Pancreas (tissue), 10 donors: ENCODE measurements around the gene TNIK. TPM values are rescaled to one million over a fixed set of nuclear protein-coding genes. Genes with fewer than 3 reads are reported as not detected.

ENCODE experiments used
- ATAC-seq, 4 donors: fragments of 200-7000 bp; cut with Tn5 transposase; one replicate each; pipeline versions ENCODE4 v1.8.0 to v1.9.1; 2020; ENCODE audit warnings: mild to moderate bottlenecking in 4 of 4, moderate library complexity in 4 of 4
- DNase-seq, 6 donors: peaks; one replicate each; pipeline ENCODE4 v3.0.0-alpha.2; 2020
- FAIRE-seq: peaks from 2 replicates; lab custom pipeline; 2012; peaks lifted over from hg19 to GRCh38; lab: Jason Lieb, UNC
- H3K27ac ChIP-seq, 4 donors: fragments of 200-600 bp; sonication (generic); 1 replicate in 3 of 4; 2 replicates in 1 of 4; pipeline versions ENCODE4 v1.5.0 to v1.8.0; 2020
- H3K27me3 ChIP-seq, 4 donors: fragments of 200-600 bp; one replicate each; pipeline ENCODE4 v1.8.0; 2021
- H3K36me3 ChIP-seq, 3 donors: fragments of 200-600 bp; sonication (generic) in 1 of 3; one replicate each; pipeline versions ENCODE4 v1.5.0 to v1.8.0; 2020 to 2021
- H3K4me1 ChIP-seq, 3 donors: fragments of 200-600 bp; one replicate each; pipeline ENCODE4 v1.8.0; 2021
- H3K4me3 ChIP-seq, 4 donors: fragments of 200-600 bp; sonication (generic) in 2 of 4; one replicate each; pipeline versions ENCODE4 v1.5.0 to v1.8.0; 2020 to 2021
- H3K9me3 ChIP-seq, 4 donors: fragments of 200-600 bp; one replicate each; pipeline ENCODE4 v1.8.0; 2021
- CTCF ChIP-seq, 4 donors: fragments of 200-600 bp; sonication (generic) in 3 of 4; IDR thresholded peaks; one replicate each; pipeline versions ENCODE4 v1.5.0 to v1.8.0; 2021; ENCODE audit warnings: antibody characterized with exemption in 4 of 4
- WGBS, 2 donors: extraction: QIAGEN DNeasy Blood & Tissue Kit; methylation state at CpG; one replicate each; pipeline ENCODE4 v1.1.7; 2013; 5-methylcytosine and 5-hydroxymethylcytosine counted together
- intact Hi-C, 3 donors: fragments of 100-400 bp; cut with DNase I; formaldehyde crosslinking; loops; one replicate each; pipeline versions ENCODE4 v1.11.1 to v1.14.2; 2022
- polyA plus RNA-seq, 2 donors: library from polyadenylated mRNA; stranded (reverse); fragments of 200-250 nt; gene quantifications; one replicate each; pipeline ENCODE4 v1.2.3, GENCODE V29; 2013
- total RNA-seq, 6 donors: library from RNA; stranded (reverse); fragmentation: NEBNext Ultra II Directional in 4 of 6; extraction: Animal tissue kit (Norgen Biotek cat#: 25700) in 4 of 6; gene quantifications; one replicate each; pipeline versions ENCODE4 v1.2.1 to v1.2.4, GENCODE V29; 2021 to 2023
- donor health status: healthy with polysubstance abuse.
- donor health status: DM: no; HTN: no; CAD: no; lungs with moderate emphysema.
- donor health status: DM: no; HTN: no; CAD: no.
- donor health status: control.
- donor health status: control.
- donor health status: Bipolar disorder and iron deficiency.
- donor health status: DM: yes; HTN: yes; CAD: no.
- donor health status: DM: no; HTN: no; CAD: no.
- donor health status: DM: no; HTN: no; CAD: no.
- donor health status: DM: yes; HTN: yes; CAD: no.

Gene TNIK
- total and polyA plus RNA-seq, 8 donors: 3.5 to 13.6 (median 5.8) TPM

GRCh38 chr3:171267104-171267503 is 193.1 kb downstream of the TNIK start:
- Histone ChIP-seq H3K4me1 (peaks cover 0 to 15% (median 4%) of the 10 kb centered on the region in 3 donors), H3K9me3 (no peaks in the 10 kb centered on the region), H3K36me3 (no peaks in the 10 kb centered on the region), H3K4me3 (no peak overlapping the region), H3K27ac (no peak overlapping the region), H3K27me3 (no peaks in the 10 kb centered on the region)
- intact Hi-C loops: no loop called here
- FAIRE-seq (no peak), DNase-seq (no peak), ATAC-seq (peak in 3 of 4 donors; percentile 41 to 72 (median 61))
- TF ChIP-seq CTCF (IDR thresholded peaks at IDR 0.05): no peak
- 21% methylated on average over 1 of the region's 1 CpG for WGBS, 2 donors

GRCh38 chr3:171266740-171267073 is 193.5 kb downstream of the TNIK start:
- 68 to 79% methylated on average over 1 of the region's 1 CpG for WGBS, 2 donors
- Histone ChIP-seq H3K27ac (no peak overlapping the region), H3K27me3 (no peaks in the 10 kb centered on the region), H3K36me3 (no peaks in the 10 kb centered on the region), H3K4me1 (peaks cover 0 to 15% (median 4%) of the 10 kb centered on the region in 3 donors), H3K4me3 (no peak overlapping the region), H3K9me3 (no peaks in the 10 kb centered on the region)
- ATAC-seq (no peak), DNase-seq (no peak), FAIRE-seq (no peak)
- intact Hi-C loops: no loop called here
- no peak for TF ChIP-seq CTCF (IDR thresholded peaks at IDR 0.05)

- peaks cover 0 to 20% (median 4%) of the 10 kb centered on the region in 3 donors for H3K4me1 ChIP-seq
- H3K36me3 ChIP-seq: no peaks in the 10 kb centered on the region
- ATAC-seq: peak in 3 of 4 donors; percentile 28 to 74 (median 67)
- intact Hi-C loops: no loop called here
- DNase-seq: no peak
- no peaks in the 10 kb centered on the region for H3K27me3 ChIP-seq
- FAIRE-seq: no peak
- H3K9me3 ChIP-seq: no peaks in the 10 kb centered on the region
- TF ChIP-seq CTCF (IDR thresholded peaks at IDR 0.05): no peak
- WGBS, 2 donors: 54 to 59% methylated on average over 4 of the region's 4 CpGs
- no peak overlapping the region for H3K4me3 ChIP-seq
- H3K27ac ChIP-seq: no peak overlapping the region
Measured at GRCh38 chr3:171266034-171266739, 194.0 kb downstream of the TNIK start.

GRCh38 chr3:171264758-171265157 is 195.4 kb downstream of the TNIK start:
- peaks cover 0 to 23% (median 4%) of the 10 kb centered on the region in 3 donors for H3K4me1 ChIP-seq
- H3K27me3 ChIP-seq: no peaks in the 10 kb centered on the region
- 96 to 97% methylated on average over 6 of the region's 6 CpGs for WGBS, 2 donors
- H3K36me3 ChIP-seq: no peaks in the 10 kb centered on the region
- no peaks in the 10 kb centered on the region for H3K9me3 ChIP-seq
- H3K27ac ChIP-seq: no peak overlapping the region
- TF ChIP-seq CTCF (IDR thresholded peaks at IDR 0.05): no peak
- no peak for FAIRE-seq
- no peak for ATAC-seq
- no peak overlapping the region for H3K4me3 ChIP-seq
- DNase-seq: no peak
- intact Hi-C loops: no loop called here

- H3K27ac ChIP-seq: no peak overlapping the region
- DNase-seq (no peak), FAIRE-seq (no peak), ATAC-seq (no peak)
- peaks cover 0 to 23% (median 4%) of the 10 kb centered on the region in 3 donors for H3K4me1 ChIP-seq
- intact Hi-C loops: no loop called here
- H3K27me3 ChIP-seq: no peaks in the 10 kb centered on the region
- TF ChIP-seq CTCF (IDR thresholded peaks at IDR 0.05): no peak
- H3K4me3 ChIP-seq: no peak overlapping the region
- no peaks in the 10 kb centered on the region for H3K36me3 ChIP-seq
- H3K9me3 ChIP-seq: no peaks in the 10 kb centered on the region
- WGBS, 2 donors: 87 to 94% methylated on average over 1 of the region's 1 CpG
Measured at GRCh38 chr3:171262431-171262830, 197.8 kb downstream of the TNIK start.
